HepG2 (cell line): ENCODE results near the gene NEU1. TPM values are rescaled to one million over a fixed set of nuclear protein-coding genes. Genes with fewer than 3 reads are reported as not detected.
"Not testable (repeated sequence)": the region's sequence is repeated elsewhere in the genome, so short reads cannot be mapped to it uniquely, and the experiment has no call there.

ENCODE experiments used
- ATAC-seq: fragments of 200-7000 bp; cut with Tn5 transposase; 3 replicates; pipeline ENCODE4 v1.9.1; 2020; ENCODE audit warnings: mild to moderate bottlenecking, moderate library complexity
- BruUV-seq: library from RNA; stranded (reverse); fragments of 400-500 nt; replicated peaks from 2 replicates; lab custom pipeline; 2021; lab: Mats Ljungman, UMichigan
- CTCF ChIA-PET: fragments of 300-600 bp; formaldehyde crosslinking; extraction: SDS; loops from one replicate; lab custom pipeline; 2021; ENCODE audit warnings: low total read pairs, inconsistent platforms, low intra/inter-chr PET ratio; lab: Yijun Ruan, JAX
- POLR2A ChIA-PET: fragments of 350-600 bp; sonication (Branson Sonifier 250); formaldehyde crosslinking; loops from one replicate; lab custom pipeline; 2020; ENCODE audit warnings: antibody characterized with exemption, inconsistent platforms; lab: Yijun Ruan, JAX
- DNase-seq: peaks from one replicate; pipeline ENCODE4 v3.0.0-alpha.2; 2015; ENCODE audit warnings: low spot score
- FAIRE-seq: peaks from 3 replicates; lab custom pipeline; 2011; peaks lifted over from hg19 to GRCh38; lab: Jason Lieb, UNC
- H2AFZ ChIP-seq: one replicate; pipeline ENCODE4 v1.6.1; 2011; ENCODE audit warnings: low read length, inconsistent platforms
- H3K27ac ChIP-seq: fragments of 300-600 bp; 3 replicates; pipeline ENCODE4 v1.8.0; 2011; ENCODE audit warnings: mixed run types, mild to moderate bottlenecking, mixed read lengths, low read length, inconsistent platforms; ENCODE audit not compliant: insufficient read depth; ENCODE audit errors: extremely low read length
- H3K27me3 ChIP-seq, 2 experiments: fragments of 200-600 bp in 1 of 2; 2 replicates in 1 of 2; 3 replicates in 1 of 2; pipeline versions ENCODE4 v1.6.0 to v1.8.0; 2011; ENCODE audit warnings: low read length in 2 of 2, mild to moderate bottlenecking in 2 of 2, moderate library complexity in 2 of 2, inconsistent platforms in 1 of 2; ENCODE audit not compliant: insufficient read depth in 2 of 2, control insufficient read depth in 1 of 2
- H3K36me3 ChIP-seq, 2 experiments: fragments of 200-600 bp in 1 of 2; replicated peaks in 1 of 2; 2 replicates in 1 of 2; 3 replicates in 1 of 2; pipeline versions ENCODE4 v1.5.1 to v1.8.0; 2011; ENCODE audit warnings: low read length in 2 of 2, inconsistent platforms in 1 of 2; ENCODE audit not compliant: insufficient read depth in 2 of 2, control insufficient read depth in 1 of 2
- H3K4me1 ChIP-seq: 2 replicates; pipeline ENCODE4 v1.5.1; 2012; ENCODE audit warnings: low read length, inconsistent platforms; ENCODE audit not compliant: insufficient read depth
- H3K4me2 ChIP-seq: 2 replicates; pipeline ENCODE4 v1.6.0; 2011; ENCODE audit warnings: low read depth, low read length, inconsistent platforms
- H3K4me3 ChIP-seq, 3 experiments: fragments of 200-600 bp in 1 of 3; sonication (generic), shearing (Covaris generic) in 1 of 3; replicated peaks in 1 of 3; 2 replicates each; pipeline ENCODE4 v1.5.1; 2011 to 2016; ENCODE audit warnings: low read length in 3 of 3, inconsistent platforms in 2 of 3, low read depth in 2 of 3, mild to moderate bottlenecking in 2 of 3, control low read depth in 1 of 3, mixed read lengths in 1 of 3; ENCODE audit not compliant: insufficient read depth in 1 of 3
- H3K79me2 ChIP-seq: one replicate; pipeline ENCODE4 v1.6.1; 2011; ENCODE audit warnings: low read length, inconsistent platforms; ENCODE audit not compliant: insufficient read depth
- H3K9ac ChIP-seq: 2 replicates; pipeline ENCODE4 v1.6.0; 2011; ENCODE audit warnings: mild to moderate bottlenecking, low read depth, low read length, inconsistent platforms; ENCODE audit not compliant: insufficient read depth
- H3K9me3 ChIP-seq: 2 replicates; pipeline ENCODE4 v1.5.1; 2012; ENCODE audit warnings: mild to moderate bottlenecking, low read length
- H4K20me1 ChIP-seq: 2 replicates; pipeline ENCODE4 v1.6.0; 2011; ENCODE audit warnings: inconsistent platforms, mild to moderate bottlenecking, low read length, moderate library complexity; ENCODE audit not compliant: insufficient read depth
- AGO1 ChIP-seq: fragments of 200-400 bp; formaldehyde crosslinking; IDR thresholded peaks from 2 replicates; pipeline ENCODE4 v1.6.1; 2017; ENCODE audit warnings: mild to moderate bottlenecking, low read depth, low read length, moderate library complexity; ENCODE audit not compliant: poor library complexity, severe bottlenecking
- ERF ChIP-seq: IDR thresholded peaks from 2 replicates; pipeline ENCODE4 v1.6.1; 2018; ENCODE audit warnings: missing biosample characterization, missing genetic modification reagents
- ZBTB38 ChIP-seq: sonication (generic); formaldehyde crosslinking; IDR thresholded peaks from 2 replicates; pipeline ENCODE4 v1.5.1; 2020; ENCODE audit warnings: mild to moderate bottlenecking, missing genetic modification reagents
- ZNF121 ChIP-seq: sonication (generic); formaldehyde crosslinking; IDR thresholded peaks from 2 replicates; pipeline ENCODE4 v1.5.0; 2020; ENCODE audit warnings: mild to moderate bottlenecking, missing genetic modification reagents
- ZNF441 ChIP-seq: sonication (generic); formaldehyde crosslinking; IDR thresholded peaks from 2 replicates; pipeline ENCODE4 v1.7.0; 2021; ENCODE audit warnings: missing genetic modification reagents, borderline replicate concordance
- WGBS: methylation state at CpG from one replicate; pipeline ENCODE4 v1.1.6; 2017; ENCODE audit warnings: low lambda C conversion rate; 5-methylcytosine and 5-hydroxymethylcytosine counted together
- in situ Hi-C: cut with HindIII; loops from 2 replicates; pipeline ENCODE4 v1.10.0; 2017; ENCODE audit warnings: low pct_unique_long_range_greater_than_20kb; ENCODE audit not compliant: extremely low pct_ligation_motif_present
- intact Hi-C: fragments of 100-400 bp; cut with micrococcal nuclease; formaldehyde crosslinking; loops from one replicate; pipeline ENCODE4 v1.10.0; 2022; ENCODE audit not compliant: unreplicated experiment
- polyA plus RNA-seq, 8 experiments: library from polyadenylated mRNA; depleted of rRNA in 3 of 8; stranded (reverse) in 7 of 8; unstranded in 1 of 8; fragments of >200 nt; fragmentation: Illumina TruSeq in 4 of 8; extraction: Trizol in 4 of 8; gene quantifications; 2 replicates each; pipeline versions ENCODE4 v1.2.1 to v1.2.3, GENCODE V29; 2011 to 2016; ENCODE audit warnings: low read depth in 4 of 8, missing spikeins in 1 of 8, mixed read lengths in 1 of 8; ENCODE audit not compliant: insufficient read depth in 1 of 8
- total RNA-seq, 5 experiments: library from RNA; depleted of rRNA; stranded (reverse); fragments of >200 nt; fragmentation: Illumina TruSeq; extraction: Trizol; gene quantifications; 2 replicates each; pipeline ENCODE4 v1.2.3, GENCODE V29; 2016; ENCODE audit warnings: low read depth in 1 of 5
- TF ChIP-seq, protein P1 (sequence below), 2 experiments: fragments of 450-650 bp in 1 of 2; sonication (generic) in 1 of 2; formaldehyde crosslinking in 1 of 2; IDR thresholded peaks; 2 replicates each; pipeline versions ENCODE4 v1.6.1 to v1.8.0; 2016 to 2022; ENCODE audit warnings: antibody characterized with exemption in 1 of 2, mild to moderate bottlenecking in 1 of 2, missing genetic modification reagents in 1 of 2

NEU1 gene
- total and polyA plus RNA-seq, 2 of the 13 experiments (the other 11 are each of a cell fraction or from before 2014, with no cell fraction given): 215 to 297 TPM

GRCh38 chr6:31820399-31820798 lies 42.2 kb downstream of the NEU1 start:
- ATAC-seq, DNase-seq, H4K20me1 ChIP-seq, BruUV-seq, intact Hi-C loops, H3K36me3 ChIP-seq, H3K9me3 ChIP-seq, H2AFZ ChIP-seq, CTCF ChIA-PET, in situ Hi-C loops, H3K27me3 ChIP-seq, FAIRE-seq: not testable (repeated sequence)
- TF ChIP-seq ZNF121 (peak; percentile 62; the same call in 1 of the 2 replicates), ZNF441 (CRISPR knock-in tag) (peak; percentile 56; the same call in 1 of the 2 replicates), ZBTB38 (CRISPR knock-in tag) (peak; percentile 66; the same call in 1 of the 2 replicates), AGO1 (peak; percentile 14), ERF (CRISPR knock-in tag) (peak; percentile 7; the same call in 1 of the 2 replicates)
- TF ChIP-seq, protein P1, sequence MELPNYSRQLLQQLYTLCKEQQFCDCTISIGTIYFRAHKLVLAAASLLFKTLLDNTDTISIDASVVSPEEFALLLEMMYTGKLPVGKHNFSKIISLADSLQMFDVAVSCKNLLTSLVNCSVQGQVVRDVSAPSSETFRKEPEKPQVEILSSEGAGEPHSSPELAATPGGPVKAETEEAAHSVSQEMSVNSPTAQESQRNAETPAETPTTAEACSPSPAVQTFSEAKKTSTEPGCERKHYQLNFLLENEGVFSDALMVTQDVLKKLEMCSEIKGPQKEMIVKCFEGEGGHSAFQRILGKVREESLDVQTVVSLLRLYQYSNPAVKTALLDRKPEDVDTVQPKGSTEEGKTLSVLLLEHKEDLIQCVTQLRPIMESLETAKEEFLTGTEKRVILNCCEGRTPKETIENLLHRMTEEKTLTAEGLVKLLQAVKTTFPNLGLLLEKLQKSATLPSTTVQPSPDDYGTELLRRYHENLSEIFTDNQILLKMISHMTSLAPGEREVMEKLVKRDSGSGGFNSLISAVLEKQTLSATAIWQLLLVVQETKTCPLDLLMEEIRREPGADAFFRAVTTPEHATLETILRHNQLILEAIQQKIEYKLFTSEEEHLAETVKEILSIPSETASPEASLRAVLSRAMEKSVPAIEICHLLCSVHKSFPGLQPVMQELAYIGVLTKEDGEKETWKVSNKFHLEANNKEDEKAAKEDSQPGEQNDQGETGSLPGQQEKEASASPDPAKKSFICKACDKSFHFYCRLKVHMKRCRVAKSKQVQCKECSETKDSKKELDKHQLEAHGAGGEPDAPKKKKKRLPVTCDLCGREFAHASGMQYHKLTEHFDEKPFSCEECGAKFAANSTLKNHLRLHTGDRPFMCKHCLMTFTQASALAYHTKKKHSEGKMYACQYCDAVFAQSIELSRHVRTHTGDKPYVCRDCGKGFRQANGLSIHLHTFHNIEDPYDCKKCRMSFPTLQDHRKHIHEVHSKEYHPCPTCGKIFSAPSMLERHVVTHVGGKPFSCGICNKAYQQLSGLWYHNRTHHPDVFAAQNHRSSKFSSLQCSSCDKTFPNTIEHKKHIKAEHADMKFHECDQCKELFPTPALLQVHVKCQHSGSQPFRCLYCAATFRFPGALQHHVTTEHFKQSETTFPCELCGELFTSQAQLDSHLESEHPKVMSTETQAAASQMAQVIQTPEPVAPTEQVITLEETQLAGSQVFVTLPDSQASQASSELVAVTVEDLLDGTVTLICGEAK (IDR thresholded peaks at IDR 0.05): not testable (repeated sequence)
- TF ChIP-seq, protein P1 (CRISPR knock-in tag; IDR thresholded peaks at IDR 0.05): 0 out of 2 replicates have a peak, but pooled peaks have one; percentile 37
- H3K79me2 ChIP-seq: peaks cover 27% of the 10 kb centered on the region
- peak overlapping the region; percentile 76 for H3K4me2 ChIP-seq
- 68% methylated on average over 10 of the region's 10 CpGs for WGBS
- H3K4me1 ChIP-seq: peaks cover 51% of the 10 kb centered on the region
- peak overlapping the region in 1 of 3 experiments; percentile 45; a peak in 3 of 6 replicates for H3K4me3 ChIP-seq
- peak overlapping the region; percentile 86 for H3K27ac ChIP-seq
- H3K9ac ChIP-seq: peak overlapping the region; percentile 72
- POLR2A ChIA-PET: interaction anchor here (0.7 to 6.9 kb wide), 14 partner anchors 11 to 169 kb away, joined by 3 to 66 read pairs (median 4); partner anchors contain the start of genes APOM, LSM2, VARS1 and VWA7
